ENCODE data around the gene ARHGAP29.

- TF ChIP-seq CTCF (conservative IDR thresholded peaks at IDR 0.05; ENCODE audit: low read depth in 2 of 2) (no peak), POLR2AphosphoS5 (IDR thresholded peaks at IDR 0.05; ENCODE audit: low read depth) (no peak)
Observed at GRCh38 chr1:94235189-94236012, 2.0 kb downstream of the ARHGAP29 start.

Measured in GM23338 (cell line).